Skin of body (tissue), 2 donors: ENCODE measurements around the gene NID2. TPM values are rescaled to one million over a fixed set of nuclear protein-coding genes. Genes with fewer than 3 reads are reported as not detected.

ENCODE experiments used
- DNase-seq: peaks from one replicate; lab custom pipeline; 2025; lab: John Stamatoyannopoulos, UW
- total RNA-seq: library from RNA; depleted of rRNA; stranded (reverse); fragments of >200 nt; gene quantifications from one replicate; pipeline ENCODE4 v1.2.3, GENCODE V29; 2014

The NID2 gene
- total RNA-seq: 68.8 TPM

GRCh38 chr14:52068615-52069306, at the start of gene NID2:
TSS of gene NID2 (minus strand) at chr14:52069059. CDS start at chr14:52068994, 65 bp downstream.
- DNase-seq: peak; percentile 91

DNA sequence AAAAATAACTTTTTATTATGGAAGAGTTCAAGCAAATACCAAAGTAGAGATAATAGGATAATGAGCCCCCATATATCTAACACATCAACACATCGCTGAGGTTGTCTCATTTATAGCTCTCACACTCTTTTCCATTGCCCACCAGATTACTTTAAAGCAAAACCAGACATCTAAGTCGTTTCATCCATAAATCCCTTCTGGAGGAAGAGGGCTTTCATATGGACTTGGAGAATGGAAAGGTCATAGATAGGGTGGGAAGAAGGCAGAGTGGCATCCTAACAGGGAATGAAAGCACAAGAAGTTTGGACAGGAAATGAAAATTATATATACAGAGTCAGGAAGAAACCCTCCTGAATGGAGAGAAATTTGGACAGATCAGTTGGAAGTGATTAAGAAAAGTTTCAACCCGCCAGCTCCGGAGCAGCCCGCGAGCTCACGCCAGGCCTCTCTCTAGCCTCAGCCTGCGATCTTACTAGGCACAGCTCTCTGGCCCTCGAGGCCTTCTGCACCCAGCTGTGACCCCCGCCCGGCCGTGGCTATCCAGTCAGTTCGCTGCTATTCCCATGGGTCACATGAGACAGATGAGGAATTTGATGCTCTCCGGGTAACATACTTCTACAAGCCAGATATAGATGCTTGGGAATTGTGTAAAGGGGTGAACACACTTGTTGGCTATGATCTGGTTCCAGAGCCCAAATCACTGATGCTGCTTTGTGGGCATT, 48.4 kb upstream of the NID2 start:
- peak; percentile 60 for DNase-seq

DNA sequence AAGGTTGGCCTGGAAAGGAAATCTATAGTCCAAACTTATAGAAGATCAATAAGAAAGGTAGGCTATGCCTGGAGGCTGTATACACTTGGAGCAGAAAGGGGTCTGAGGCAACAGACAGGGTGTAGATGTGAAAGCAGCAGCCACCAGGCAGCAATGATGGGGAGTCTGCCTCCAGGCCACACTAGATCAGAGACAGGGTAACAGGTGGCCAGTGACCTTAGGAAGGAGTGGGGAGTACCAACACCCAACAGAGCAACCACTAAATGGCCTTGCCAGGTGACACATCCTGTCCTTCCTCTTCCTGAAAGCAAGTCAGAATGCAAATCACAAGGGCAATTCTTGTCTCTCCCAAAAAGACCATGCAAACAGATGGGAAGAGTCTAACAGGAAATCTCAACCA, 46.4 kb upstream of the NID2 start:
- no peak for DNase-seq

- DNase-seq: no peak
Measured at GRCh38 chr14:52112336-52113018, 43.6 kb upstream of the NID2 start.

- DNase-seq: no peak
Measured at GRCh38 chr14:52111583-52111982, 42.7 kb upstream of the NID2 start.

DNA sequence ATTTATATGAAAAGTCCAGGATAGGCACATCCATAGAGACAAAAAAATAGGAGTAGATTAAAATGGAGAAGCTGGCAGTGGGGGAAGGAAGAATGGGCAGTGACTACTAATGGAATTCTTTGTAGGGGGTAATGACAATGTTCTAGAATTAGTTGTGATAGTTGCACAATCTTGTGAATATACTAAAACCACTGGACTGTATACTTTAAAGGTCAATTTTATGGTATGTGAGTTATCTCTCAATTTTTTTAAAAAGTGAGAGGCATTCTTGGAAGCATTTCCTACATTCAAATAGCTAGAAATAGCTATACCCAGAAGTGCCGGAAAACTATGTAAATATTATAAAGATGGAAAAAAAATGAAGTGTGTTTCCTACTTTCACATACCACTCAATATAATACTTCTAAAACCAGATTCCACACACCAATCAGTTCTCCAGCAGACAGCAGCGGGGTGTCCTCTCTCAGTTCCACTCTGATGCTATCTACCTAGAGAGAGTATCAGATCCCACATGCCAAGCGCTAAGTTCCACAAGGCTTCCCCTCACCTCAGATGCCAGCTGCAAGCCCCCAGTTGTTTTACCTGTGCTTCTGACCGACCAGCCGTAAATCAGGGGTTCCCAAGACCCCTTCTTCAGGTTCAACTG, 41.7 kb upstream of the NID2 start:
- no peak for DNase-seq

DNA sequence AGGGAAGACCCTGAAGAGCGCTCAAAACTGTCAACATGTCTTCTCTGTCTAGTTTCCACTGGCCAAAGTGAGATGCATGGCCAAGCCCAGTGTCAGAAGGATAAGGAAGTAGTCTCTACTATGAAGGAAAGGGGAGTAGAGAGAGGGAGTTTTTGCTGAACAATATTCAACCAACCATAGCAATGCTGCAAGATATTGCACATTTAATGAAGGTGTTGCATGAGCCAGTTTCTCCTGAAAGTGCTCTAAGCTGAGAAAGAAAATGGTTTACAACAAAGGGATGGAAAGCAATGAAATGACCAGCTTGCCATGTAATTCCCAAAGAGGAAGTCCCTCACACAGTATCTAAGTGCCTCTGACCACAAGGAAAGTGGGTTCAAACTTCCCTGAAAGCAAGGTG, 40.0 kb upstream of the NID2 start:
- no peak for DNase-seq

GRCh38 chr14:52106840-52107239, 38.0 kb upstream of the NID2 start:
- peak; percentile 21 for DNase-seq

DNA sequence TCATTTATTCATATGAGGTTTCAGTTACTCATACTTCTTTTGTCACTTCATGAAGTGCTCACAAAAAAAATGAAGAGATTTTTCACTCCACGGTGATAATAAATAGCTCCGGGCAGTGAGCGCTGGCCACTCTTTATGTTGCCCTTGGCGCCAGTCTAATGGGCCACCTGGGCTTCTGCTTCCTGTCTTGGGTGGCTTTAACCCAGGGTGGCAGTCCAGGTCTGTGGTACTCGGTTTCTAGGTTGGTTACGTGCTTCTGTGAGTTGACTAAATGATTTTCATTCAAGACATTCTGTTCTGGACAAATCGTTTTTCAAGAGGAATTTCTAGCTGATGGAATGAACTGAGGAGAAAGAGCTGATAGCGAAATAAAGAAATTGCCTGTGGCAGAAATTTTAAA, 34.6 kb upstream of the NID2 start:
- no peak for DNase-seq

DNA sequence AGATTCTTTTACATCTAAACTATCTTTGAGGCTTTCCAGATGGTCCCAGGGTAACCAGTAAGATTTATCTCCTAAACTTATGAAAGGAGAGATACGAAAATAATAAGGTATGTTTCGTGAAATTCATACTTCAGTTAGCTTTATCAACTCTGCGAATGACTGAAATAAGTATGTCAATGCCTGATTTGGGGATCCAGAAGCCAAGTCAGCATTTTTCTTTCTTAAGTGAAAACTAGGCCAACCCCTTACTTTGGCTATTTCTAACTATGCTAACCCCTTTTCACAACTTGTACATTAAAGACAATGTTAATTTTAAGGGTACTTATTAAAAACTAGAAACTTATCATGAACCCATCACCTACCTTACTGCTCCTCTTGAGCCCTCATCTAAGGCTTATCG, 26.9 kb upstream of the NID2 start:
- DNase-seq: no peak

- no peak for DNase-seq
Measured at GRCh38 chr14:52095336-52095735, 26.5 kb upstream of the NID2 start.

GRCh38 chr14:52094546-52095271, 25.9 kb upstream of the NID2 start:
- peak; percentile 75 for DNase-seq

GRCh38 chr14:52091928-52092327, 23.1 kb upstream of the NID2 start:
- DNase-seq: peak; percentile 79

DNA sequence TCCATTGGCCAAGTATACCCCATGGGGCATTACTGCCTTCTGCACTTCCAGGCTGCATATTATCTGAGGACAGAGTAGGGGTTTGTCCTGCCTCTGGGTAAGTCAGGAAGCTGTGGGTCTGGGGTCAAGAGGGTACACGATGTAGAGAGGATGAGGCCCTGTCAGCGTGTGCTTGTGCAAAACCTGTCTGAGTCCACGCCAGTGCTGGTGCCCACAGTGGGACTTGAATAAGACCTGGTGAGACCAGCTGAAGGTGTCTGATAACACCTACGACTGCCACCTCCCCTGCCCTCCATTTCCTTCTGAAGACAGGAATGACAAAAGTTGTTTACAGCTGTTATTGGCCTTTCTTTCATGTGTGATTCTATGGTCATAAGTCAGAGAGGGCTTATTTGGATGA, 22.1 kb upstream of the NID2 start:
- no peak for DNase-seq

DNA sequence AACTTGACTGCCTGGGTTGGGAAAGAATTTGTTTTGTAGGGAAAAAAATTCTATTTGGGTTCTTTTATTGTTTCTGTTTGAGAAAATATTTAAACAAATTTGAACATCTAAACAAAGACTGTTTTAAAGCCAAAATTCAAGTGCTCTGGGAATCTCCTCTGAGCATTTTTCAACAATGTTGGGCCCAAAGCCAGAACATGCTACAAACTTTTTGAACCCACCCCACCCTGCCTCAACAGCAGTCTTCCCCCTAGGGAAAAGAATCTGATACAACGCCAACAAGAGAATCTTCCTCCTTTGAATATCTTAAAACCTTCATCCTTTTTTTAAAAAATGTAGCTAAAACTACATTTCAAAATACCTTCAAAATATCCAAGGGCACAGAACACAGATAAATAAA, 20.4 kb upstream of the NID2 start:
- peak; percentile 73 for DNase-seq

GRCh38 chr14:52086711-52087110, 17.9 kb upstream of the NID2 start:
- DNase-seq: peak; percentile 62

- DNase-seq: no peak
Measured at GRCh38 chr14:52082903-52083302, 14.0 kb upstream of the NID2 start.

DNA sequence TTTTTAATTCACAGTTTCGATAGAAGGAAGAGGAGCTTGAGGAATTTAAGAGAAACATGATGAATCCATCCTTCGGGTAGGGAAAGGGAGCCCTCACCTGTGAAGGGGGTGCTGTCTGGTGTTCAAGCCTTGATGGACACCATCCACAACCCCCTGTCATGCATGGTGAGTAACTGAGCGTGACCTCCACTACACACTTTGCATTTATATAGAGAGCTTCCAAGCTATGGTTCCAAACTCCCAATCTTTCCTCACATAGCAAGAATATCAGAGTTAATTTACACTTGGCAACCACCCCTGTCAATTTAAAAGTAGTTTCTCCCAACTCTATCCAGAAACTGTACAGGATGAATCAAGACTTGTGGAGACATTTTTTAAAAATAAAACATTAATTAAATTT, 13.1 kb upstream of the NID2 start:
- DNase-seq: no peak

DNA sequence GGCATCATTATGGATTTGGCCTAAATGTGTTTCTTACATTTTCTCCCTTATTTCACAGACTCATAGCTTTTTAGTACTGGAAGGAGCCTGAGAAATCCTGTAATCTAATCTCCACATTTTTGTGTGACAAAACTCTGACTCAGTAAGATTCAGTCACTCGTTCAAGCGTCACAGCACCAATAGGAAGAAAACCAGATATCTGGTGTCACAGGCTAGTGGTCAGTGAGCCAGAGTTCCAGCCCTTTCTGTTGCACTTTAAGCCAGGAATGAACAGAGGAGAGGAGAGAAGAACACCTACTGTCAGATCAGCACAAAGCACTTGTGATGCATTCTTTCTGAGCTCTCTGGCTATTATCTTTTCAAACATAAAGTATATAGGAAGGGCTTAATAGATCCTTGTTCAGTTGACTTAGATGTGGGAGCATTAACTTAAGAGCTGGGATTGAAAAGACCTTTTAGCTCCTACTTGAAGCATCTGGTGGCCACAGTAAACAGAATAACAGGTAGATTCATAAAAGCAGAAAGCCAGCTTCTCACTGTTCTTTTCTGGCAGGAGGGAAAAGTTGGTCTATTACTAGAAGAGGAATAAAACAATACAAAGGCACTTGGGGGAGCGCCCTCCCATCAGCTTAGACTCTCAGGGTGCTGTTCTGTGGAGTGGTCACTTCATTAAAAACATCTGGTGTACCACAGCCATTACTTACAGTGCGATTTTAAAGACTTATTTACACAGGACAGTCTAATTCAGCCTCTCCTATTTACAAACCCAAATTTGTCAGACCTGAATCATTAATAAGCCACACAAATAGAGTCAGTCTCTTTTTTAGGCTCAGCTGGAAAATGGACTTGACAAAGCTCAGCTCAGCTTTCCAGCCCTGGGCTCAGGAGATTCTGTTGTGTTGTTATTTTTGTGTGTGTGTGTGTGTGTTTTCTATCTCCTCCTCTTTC, 12.2 kb upstream of the NID2 start:
- DNase-seq: no peak

- DNase-seq: no peak
Measured at GRCh38 chr14:52080158-52080800, 11.4 kb upstream of the NID2 start.
